ENCODE measurements around the gene NOP14.

Gene NOP14

DNA sequence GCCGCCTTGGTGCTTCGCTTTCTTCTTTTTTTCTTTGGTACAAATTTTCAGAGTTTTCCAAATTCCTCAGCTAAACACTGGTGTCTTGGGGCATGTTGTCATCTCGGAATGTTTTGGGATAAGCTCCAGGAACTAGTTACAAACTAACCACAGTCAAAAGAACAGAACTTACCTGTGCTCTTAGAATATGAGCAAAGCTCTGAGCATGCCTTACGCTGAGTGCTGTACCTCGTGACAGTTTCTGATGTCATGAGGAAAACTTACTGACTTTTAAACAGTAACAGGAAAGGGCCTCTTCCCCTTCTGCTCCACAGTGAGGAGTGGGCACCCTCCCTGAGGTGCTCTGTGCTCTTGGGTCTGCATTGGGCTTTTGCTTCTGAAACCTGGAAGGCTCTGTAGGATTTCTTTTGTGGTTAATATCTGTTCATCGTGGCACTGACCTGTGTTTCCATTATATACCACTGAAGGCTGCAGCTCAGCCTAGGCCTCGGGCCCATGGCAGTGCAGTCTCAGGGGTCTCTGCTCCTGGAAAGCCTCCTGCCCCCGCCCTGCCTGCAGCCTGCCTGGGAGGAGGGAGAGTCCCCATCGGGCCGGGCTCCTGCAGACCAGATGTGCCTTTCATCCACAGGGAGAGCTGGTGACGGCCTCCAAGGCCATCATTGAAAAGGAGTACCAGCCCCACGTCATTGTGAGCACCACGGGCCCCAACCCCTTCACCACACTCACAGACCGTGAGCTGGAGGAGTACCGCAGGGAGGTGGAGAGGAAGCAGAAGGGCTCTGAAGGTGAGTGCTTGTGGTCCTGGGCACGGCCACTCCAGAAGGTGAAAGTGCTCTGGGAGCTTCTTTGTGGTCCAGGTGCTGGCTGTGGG is 48.7 kb downstream of the NOP14 start:
- no peak for DNase-seq (ENCODE audit: low read depth in 2 of 2)

DNA sequence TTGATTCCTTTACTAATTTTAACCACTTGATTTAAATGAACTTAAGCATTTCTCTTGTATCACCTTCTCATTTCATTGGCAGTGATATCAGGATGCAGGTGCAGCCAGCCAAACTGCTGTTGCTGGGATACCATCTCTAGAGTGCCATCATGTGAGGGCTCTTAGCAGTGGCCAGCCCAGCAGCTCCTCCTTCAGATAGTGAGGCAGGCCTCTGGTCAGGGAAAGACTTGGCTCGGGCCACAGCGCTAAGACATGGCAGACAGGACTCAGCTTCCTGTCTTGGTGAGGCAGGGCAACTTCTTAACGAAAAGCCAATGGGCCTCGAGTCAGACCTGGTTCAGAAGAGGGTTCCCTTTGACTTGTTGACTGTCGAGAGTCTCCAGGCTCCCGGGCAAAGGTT is 50.0 kb downstream of the NOP14 start:
- no peak for DNase-seq (ENCODE audit: low read depth in 2 of 2)

DNA sequence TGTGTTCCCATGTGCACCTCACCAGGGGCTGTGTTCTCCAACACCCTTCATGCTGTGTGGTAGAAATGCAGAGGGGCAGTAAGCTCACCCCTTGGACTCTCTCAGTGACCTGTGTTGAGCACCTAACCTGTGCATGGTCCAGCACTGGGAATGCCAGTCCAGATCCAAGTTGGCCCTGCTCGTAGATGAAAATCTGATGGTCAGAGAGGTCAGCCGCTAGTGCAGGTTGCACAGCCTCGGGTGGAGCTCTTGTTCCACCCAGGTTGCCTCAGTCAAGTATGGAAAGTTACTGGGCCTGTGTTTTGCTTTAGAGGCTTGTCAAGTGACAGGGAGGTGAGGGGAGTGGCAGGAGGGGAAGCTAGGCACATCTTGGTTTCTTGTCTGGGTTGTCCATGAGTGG is 51.3 kb downstream of the NOP14 start:
- DNase-seq (ENCODE audit: low read depth in 2 of 2) = no peak

DNA sequence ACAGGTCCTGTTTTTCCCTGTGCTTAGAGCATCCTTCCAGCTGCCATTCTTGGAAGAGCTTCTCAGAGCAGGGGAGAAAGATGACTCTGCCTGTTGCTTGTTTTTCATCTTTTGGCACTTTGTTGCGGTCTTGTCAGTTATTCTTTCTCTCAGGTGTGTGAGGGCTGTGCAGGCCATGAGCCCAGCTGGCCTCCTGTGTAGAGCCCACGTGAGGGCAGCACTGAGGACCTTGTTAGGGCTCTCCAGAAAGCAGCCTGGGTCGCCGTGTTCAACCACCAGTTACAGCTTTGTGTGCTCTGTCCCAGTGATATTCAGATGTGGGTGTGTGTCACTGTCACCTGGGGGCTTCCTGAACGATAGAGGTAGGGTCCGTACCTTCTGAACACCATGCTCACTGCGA is 52.8 kb downstream of the NOP14 start:
- DNase-seq (ENCODE audit: low read depth in 2 of 2) = no peak

DNA sequence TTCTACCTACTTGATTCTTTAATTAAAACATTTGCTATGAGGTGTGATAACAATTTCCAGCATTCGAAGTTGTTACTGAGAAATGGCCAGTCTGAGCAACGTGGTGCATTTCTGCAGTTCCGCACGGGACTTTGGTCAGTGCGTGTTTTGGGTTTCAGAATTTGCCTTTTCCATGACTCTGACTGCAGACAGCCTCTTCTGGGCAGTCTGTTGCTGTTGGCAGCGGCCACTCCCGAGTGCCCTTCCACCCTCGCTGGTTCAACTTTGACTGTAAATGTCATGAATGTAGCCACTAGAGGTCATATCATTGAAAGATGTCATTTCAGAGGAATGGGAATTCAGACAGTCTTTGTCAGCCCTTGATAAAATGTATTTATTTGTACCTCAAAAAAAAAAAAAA is 53.6 kb downstream of the NOP14 start:
- DNase-seq (ENCODE audit: low read depth in 2 of 2) = no peak

DNA sequence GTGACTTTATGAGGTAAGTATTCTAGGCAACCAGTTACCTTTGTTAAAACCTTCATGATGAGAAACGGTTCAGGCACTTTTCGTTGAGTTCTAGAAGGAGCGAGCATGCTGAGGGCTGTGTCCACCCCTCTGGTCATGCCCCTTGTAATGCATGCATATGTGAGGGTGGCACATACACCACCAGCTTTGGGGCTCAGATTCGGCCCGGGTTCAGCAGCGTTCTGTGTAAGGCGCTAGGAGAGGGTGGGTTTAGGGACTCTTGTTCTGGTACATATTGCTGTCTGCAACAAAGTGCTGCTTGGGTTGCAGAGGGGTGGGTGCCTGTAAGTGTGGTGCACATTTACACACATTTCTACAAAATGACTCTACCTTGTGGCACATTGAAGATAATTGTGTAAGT is 54.5 kb downstream of the NOP14 start:
- DNase-seq (ENCODE audit: low read depth in 2 of 2) = no peak

DNA sequence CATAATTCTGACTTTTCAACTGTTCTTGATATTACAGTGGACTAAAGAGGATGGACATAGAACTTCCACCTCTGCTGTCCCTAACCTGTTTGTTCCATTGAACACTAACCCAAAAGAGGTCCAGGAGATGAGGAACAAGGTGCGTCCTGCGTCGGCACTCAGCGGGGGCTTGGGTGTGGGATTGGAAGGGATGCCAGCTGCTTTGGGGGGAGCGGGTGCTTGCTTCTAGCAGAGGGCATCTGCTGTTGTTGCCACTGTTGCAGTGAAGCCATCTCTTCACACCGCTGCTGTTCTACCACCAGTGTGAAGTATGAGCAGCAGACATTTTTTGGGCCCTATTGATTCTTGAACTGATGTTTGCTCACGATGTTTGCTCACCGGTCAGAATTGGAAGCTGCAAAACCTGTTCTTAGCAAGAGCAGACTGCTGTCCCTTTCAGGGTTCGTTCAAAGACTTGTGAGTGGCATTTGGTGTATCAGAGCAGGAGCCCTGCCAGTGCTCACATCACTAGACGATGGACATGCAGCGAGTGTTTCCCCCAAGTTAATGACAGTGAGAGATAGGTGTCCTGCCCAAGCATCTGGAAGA is 55.4 kb downstream of the NOP14 start:
- DNase-seq (ENCODE audit: low read depth in 2 of 2) = no peak

DNA sequence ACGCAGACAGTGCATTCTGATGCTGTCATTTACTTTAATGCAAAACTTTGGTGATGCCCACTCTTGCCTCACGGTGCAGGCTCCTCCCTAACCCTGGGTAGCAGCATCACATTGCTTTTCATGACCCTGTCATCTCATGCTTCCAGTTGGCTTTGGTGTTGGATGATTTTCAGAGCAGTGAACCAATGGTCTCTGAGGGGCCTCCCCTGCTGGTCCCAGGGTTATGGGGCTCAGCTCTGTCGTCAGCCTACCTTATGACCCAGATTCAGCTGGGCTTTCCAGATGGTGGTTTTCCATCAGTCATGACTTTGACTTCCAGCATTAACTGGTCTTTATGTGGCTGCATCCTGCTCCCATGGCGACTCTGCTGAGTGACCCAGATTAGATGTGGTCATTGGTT is 56.0 kb downstream of the NOP14 start:
- DNase-seq (ENCODE audit: low read depth in 2 of 2) = no peak

DNA sequence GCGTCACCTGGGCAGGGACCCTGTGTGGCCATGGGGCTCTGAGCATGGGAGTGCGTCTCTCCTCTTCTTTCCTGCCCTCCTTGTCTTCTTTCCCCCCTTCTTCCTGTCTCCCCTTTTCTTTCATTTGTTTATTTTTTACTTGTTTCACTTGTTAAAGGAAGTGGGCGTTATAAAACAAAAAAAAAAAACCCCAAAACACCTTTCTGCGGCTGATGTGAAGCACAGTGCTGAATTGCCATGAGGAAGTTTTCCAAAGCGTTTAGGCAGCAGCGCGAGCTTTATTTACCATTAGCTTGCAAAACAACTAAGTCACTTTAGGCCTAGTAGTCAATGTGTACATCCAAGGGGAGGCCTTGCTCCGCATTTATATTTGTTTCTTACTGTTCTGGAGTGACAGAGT is 57.0 kb downstream of the NOP14 start:
- no peak for DNase-seq (ENCODE audit: low read depth in 2 of 2)

DNA sequence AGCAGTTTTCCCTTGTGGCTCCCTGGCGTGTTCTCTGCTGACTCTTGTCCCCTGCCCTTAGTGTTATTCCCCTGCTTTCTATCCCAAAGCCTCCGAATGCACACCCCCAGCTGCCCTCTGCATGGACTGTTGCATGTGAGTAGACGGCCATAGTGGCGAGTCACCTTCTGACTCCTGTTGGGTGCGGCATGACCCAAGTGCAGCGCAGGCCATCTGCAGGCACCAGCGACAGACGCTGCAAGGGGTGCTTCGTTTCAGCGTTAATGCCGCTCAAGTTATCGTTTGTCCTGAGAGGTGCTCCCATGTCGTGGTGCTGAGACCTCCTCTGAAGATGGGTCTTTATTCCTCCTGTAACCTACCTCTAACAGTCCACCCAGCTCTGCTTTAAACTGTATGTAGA is 57.7 kb downstream of the NOP14 start:
- DNase-seq (ENCODE audit: low read depth in 2 of 2) = no peak

DNA sequence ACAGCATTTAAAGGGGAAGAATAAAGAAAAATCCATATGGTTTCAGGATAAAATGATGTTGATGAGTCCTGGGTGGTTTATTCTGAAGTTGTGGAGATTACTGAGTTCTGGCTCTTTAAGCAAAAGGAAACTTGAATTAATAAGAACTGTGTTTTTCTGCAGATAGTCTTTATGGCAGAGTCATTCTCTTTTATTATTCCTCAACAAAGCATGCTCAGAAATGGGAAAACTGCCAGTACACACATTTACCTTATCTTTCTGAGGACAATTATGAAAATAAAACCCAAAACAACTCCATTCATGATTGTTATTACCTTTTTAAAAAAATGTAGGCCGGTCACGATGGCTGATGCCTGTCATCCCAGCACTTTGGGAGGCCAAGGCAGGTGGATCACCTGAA is 61.1 kb downstream of the NOP14 start:
- no peak for DNase-seq (ENCODE audit: low read depth in 2 of 2)

DNA sequence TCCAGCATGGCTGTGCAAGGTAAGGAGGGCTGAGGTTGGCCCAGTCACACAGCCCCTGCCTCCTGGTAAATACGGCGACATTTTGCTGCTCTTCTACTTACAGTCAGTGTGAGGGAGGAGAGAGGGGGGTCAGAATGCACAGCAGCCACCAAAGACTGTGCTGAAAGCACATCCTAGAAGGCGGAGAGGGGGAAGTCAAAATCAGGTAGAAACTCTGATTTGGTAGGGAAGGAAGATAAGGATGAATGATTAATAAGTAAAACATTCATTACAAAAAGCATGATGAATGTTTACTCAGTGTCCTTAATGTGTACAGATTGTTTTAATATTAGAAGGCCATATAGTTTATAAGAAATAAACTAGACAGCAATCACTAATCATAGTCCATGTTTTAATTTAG is 62.0 kb downstream of the NOP14 start:
- no peak for DNase-seq (ENCODE audit: low read depth in 2 of 2)

DNA sequence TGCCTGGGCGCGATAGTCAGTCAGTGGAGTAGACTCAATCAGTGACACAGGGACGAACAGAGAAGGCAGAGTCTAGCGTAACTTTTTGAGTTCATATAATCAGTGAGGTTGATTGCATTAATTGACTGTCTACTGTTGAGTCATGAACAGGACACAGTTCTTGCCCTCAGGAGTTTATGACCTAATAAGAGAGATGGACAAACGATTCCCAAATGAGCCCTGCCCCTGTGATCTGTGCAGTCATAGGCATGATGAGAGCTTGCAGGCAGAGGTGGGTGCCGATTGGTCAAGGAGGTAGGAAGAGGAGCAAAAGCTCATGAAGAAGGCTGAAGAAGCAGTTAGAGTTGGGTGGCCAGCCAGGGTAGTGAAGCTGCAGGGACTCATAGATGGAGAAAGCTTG is 62.5 kb downstream of the NOP14 start:
- DNase-seq (ENCODE audit: low read depth in 2 of 2) = no peak

DNA sequence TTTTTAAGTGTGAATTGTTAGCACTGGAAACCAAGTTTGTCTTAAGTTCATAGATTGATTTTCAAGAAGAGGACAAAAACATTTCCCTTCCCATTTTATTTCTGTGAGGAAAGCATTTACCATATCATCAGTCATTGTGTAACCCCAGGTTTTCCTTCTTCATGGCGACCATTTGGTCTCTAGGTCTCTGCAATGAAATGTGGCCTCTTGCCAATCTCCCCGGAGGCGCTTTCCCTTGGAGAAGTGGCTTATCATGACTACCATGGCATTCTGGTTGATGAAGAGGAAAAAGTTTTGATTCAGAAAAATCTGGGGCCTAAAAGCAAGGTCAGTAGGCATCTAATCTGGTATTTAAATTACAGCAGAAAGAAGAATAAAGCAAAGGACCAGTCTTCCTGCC is 65.2 kb downstream of the NOP14 start:
- DNase-seq (ENCODE audit: low read depth in 2 of 2) = no peak

DNA sequence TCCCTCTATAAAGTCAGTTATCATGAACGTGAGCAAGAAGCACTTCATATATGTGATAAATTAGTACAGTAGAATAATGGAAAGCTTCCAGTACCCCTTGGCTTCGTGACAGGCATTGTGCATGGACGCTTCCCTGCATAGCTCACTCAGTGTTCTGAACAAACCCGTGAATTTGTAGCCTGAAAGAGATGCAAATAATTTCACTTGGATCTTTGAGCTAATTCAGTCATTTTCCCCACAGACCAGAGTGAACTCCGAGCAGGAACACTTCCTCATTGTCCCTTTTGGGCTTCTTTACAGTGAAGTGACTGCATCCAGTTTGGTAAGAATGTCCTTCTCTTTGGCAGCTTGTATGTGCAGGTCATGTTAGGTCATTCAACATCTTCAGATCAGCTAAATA is 69.4 kb downstream of the NOP14 start:
- DNase-seq (ENCODE audit: low read depth in 2 of 2) = no peak

DNA sequence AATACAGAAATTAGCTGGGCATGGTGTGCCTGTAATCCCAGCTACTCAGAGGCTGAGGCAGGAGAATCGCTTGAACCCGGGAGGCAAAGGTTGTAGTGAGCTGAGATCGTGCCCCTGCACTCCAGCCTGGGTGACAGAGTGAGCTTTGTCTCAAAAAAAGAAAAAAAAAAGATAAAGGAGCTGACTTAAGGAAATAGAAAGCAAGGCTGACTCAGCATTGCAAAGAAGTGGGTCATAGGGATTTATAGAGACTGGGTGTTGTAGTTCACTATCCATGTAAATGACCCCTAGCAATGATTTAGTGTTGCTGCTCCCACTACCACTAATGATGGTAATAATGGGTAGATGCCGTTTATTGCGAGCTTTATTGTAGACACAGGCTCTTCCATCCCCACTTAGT is 71.9 kb downstream of the NOP14 start:
- no peak for DNase-seq (ENCODE audit: low read depth in 2 of 2)

DNA sequence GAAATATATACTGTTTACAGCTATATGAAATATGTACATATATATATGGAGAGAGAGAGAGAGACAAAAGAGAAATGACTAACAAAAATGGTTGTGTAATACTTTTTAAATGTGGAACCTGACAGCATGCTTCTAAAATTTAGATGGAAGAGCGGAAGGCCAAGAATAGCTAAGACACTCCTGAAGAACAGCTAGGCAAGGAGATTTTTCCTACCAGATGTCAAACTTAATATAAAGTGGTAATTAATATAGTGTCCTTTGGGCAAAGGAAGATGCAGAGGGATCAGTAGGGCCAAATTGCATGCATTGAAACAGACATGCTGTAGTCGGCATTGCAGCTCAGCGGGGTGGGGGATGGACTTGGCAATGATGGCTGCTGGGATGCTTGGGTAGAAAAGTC is 74.3 kb downstream of the NOP14 start:
- no peak for DNase-seq (ENCODE audit: low read depth in 2 of 2)
